GM20431 (cell line): ENCODE data around the gene ILDR2.
"Not testable (repeated sequence)": the region's sequence is repeated elsewhere in the genome, so short reads cannot be mapped to it uniquely, and the experiment has no call there.

Source experiments
- in situ Hi-C: fragments of 300-500 bp; cut with MseI, MboI; formaldehyde crosslinking; loops from one replicate; pipeline ENCODE4 v1.15.0; 2020; ENCODE audit warnings: low sequenced_read_pairs; ENCODE audit not compliant: unreplicated experiment

Gene ILDR2

GRCh38 chr1:166902279-166902678, 73.1 kb downstream of the ILDR2 start:
- in situ Hi-C loops = no loop called here

- in situ Hi-C loops = no loop called here
Observed at GRCh38 chr1:166900987-166901386, 74.4 kb downstream of the ILDR2 start.

DNA sequence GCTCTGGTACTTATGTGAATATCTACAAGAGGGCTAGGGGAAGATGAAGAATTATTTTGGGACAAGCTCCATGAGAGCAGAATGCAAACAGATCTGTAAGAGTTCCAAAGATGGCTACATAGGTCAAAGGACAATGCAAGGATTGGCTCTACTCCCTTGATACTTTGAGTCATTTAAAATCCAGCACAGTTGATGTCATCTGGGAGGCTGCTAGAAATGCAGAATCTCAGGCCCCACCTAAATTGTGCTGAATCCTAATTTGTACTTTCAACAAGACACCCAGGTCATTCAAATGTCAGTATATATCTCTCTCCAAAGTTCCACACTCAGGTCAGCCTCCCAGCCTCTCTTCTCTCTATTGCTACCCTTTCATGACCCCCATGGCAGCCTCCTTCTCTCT, 75.6 kb downstream of the ILDR2 start:
- in situ Hi-C loops = no loop called here

DNA sequence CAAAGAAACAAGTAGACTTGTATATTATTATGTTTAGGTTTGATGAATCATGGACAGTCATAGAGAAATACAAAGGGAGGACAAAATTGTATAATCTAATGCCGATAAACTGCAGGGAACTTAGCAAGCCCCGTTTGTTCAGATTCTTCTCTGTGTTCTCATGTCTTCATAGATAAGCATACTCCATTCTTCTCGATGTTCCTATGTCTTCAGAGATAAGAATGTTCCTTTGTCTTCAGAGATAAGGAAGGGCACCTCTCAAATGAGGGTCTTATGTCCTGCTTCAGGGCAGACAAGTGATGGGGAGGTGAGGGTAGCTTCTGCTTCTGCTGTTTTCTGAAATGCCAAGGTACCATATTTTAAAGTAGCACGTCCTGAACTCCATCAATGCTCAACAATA, 79.6 kb downstream of the ILDR2 start:
- in situ Hi-C loops = no loop called here

DNA sequence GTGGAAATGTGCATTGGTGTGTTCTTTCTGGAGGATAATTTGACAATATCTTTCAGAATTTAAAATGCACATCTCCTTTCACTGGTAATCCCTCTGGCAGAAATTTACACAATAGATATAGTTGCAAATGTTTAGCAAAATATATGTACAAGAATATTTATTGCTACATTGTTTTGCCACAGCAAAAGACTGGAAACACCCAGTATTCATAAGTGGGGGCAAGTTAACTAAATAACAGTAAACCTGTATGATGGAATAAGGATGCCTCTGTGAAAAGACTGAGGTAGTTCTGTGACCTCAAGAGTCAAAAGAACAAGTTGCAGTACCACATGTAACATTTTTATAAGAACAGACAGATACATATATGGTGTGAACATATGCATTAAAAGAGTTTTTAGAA, 85.6 kb downstream of the ILDR2 start:
- in situ Hi-C loops = no loop called here

DNA sequence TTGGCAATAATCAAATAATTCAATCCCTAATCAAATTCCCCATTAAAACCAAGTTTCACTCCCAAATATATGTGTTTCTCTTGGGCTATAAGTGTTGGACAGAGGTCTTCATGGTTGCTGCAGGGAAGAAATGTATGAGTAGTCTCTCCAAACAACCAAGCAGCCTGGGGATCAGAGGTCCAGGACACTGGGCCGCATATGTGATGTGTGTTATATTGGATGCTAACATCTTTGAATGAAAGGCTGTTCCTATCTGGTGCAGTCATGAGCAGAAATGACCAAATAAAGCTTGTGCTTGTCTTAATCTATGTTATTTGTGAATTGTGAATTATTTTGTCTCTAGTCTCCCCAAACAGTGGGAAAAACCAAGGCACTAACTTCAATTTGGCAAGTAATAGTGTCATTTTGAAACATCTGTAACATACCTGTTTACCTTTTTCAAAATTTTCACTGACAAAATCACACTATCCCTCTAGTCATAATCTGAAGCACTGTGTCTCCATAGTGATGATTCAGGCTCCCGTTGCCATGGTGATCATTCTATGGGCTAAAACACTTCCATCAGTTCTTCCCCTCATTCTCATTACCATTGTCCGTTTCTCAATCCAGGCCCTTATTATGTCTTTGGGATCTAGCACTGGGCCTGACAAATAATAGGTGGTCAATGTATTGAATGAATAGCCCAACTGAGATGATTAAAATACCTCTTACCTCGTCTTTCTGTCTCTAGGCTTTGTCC, 86.8 kb downstream of the ILDR2 start:
- in situ Hi-C loops = no loop called here

DNA sequence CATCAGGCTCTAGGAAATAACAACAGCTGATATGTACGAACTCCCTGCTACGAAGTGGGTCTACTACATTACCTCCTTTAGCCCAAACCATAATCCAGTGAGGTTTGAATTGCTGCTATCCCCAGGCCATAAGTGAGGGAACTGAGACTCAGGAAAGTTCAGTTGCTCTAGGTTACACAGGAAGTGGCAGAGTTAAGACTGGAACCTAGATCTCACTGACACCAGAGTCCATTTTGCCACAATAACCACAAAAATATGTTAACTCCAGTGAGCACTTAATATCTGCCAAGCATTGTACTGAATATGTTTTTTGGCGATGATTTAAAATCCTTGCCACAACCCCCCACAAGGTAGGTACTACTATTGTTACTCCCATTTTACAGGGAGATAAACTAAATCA, 90.4 kb downstream of the ILDR2 start:
- in situ Hi-C loops = no loop called here

GRCh38 chr1:166884040-166884642, 91.2 kb downstream of the ILDR2 start:
- in situ Hi-C loops = no loop called here

GRCh38 chr1:166882893-166883292, 92.4 kb downstream of the ILDR2 start:
- in situ Hi-C loops = no loop called here

- in situ Hi-C loops = not testable (repeated sequence)
Observed at GRCh38 chr1:166878173-166878917, 97.0 kb downstream of the ILDR2 start.

DNA sequence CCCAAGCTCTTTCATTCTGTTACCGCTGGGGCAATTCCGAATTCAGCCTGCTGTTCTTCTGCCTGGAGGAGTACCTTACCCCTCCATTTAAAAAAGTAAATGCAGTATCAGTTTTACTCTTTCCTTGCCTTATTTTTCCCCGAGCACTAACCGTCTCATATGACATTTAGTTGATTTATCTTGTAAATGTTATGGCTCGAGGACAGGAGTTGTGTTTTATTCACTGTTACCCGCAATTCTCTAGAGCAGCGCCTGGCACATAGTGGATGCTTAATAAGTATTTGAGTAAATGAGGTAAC, 98.9 kb downstream of the ILDR2 start:
- in situ Hi-C loops = no loop called here

GRCh38 chr1:166875734-166876539, 99.4 kb downstream of the ILDR2 start, which contains the start of gene TADA1:
Gene TADA1 (minus strand): TSS chr1:166876264. CDS start chr1:166876233, 31 bp downstream.
- in situ Hi-C loops = no loop called here

- in situ Hi-C loops = no loop called here
Observed at GRCh38 chr1:166875302-166875733, 100.0 kb downstream of the ILDR2 start.

DNA sequence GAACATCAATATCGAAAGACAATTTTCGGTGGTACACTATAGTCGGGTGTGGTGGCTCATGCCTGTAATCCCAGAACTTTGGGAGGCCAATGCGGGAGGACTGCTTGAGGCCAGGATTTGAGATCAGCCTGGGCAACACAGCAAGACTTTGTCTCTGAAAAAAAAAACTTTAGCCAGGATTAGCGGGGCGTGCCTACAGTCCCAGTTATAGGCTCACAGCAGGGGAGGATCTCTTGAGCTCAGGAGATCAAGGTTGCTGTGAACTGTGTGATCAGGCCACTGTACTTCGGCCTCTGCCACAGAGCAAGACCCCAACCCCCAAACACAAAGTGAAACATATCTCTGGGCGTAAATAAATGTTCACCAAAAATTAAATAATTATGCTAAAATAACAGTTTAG, 100.9 kb downstream of the ILDR2 start:
- in situ Hi-C loops = no loop called here

GRCh38 chr1:166870584-166870983, 104.8 kb downstream of the ILDR2 start:
- in situ Hi-C loops = no loop called here

GRCh38 chr1:166869318-166870099, 105.8 kb downstream of the ILDR2 start:
- in situ Hi-C loops = no loop called here

- in situ Hi-C loops = no loop called here
Observed at GRCh38 chr1:166868639-166869038, 106.7 kb downstream of the ILDR2 start.

- in situ Hi-C loops = no loop called here
Observed at GRCh38 chr1:166865926-166866325, 109.4 kb downstream of the ILDR2 start.

DNA sequence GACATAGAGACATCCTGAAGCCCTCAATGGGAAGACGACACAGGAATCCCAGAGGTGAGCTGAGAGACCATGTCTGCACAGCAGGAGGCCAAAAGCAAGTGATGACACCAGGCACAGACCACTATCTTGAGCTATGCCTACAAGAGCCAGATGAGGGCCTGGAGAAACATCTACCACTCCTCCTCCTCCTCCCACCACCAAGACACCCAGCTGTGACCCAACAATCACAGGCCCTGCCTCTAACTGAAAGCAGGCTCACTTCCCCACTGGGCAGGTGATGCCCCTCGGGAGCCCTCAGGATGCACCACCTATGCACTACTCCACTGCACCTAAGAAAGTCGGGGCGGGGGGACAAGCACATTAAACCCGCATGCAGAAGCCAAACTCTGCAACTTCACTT, 115.7 kb downstream of the ILDR2 start:
- in situ Hi-C loops = no loop called here
